ENCODE measurements around the gene SLC23A2.

SLC23A2 gene

GRCh38 chr20:4949833-4950178 lies 51.5 kb downstream of the SLC23A2 start:
- WGBS, 2 donors (ENCODE audit: extremely low coverage in 2 of 2, insufficient read length in 2 of 2, insufficient replicate concordance in 1 of 2) = no CpG with 5 or more reads among the region's 6 CpGs
- no peak overlapping the region for H3K4ac ChIP-seq (ENCODE audit: low read length)
- H3K9me3 ChIP-seq (replicated peaks in 1 of 2; ENCODE audit: control insufficient read depth in 2 of 2, insufficient read depth in 1 of 2, low read depth in 1 of 2, low read length in 2 of 2) = peaks cover 2 to 3% of the 10 kb centered on the region in 2 donors
- H3K36me3 ChIP-seq (replicated peaks in 1 of 2; ENCODE audit: control insufficient read depth in 2 of 2, insufficient read depth in 2 of 2, low read length in 2 of 2) = no peaks in the 10 kb centered on the region
- H2BK12ac ChIP-seq (ENCODE audit: low read length) = no peak overlapping the region
- H2AK5ac ChIP-seq (ENCODE audit: low read depth, low read length) = no peak overlapping the region
- H3K23ac ChIP-seq (ENCODE audit: low read depth, low read length, poor library complexity) = no peak overlapping the region
- H3K9ac ChIP-seq (ENCODE audit: low read depth, low read length, poor library complexity) = no peak overlapping the region
- H3K4me3 ChIP-seq (ENCODE audit: low read length in 2 of 2) = no peak overlapping the region
- H2BK120ac ChIP-seq (ENCODE audit: low read depth, low read length) = no peak overlapping the region
- no peaks in the 10 kb centered on the region for H3K27me3 ChIP-seq (ENCODE audit: control insufficient read depth in 3 of 3, insufficient read depth in 3 of 3, low read depth in 1 of 3, low read length in 3 of 3)
- no peak overlapping the region for H2BK5ac ChIP-seq (ENCODE audit: low read length)
- no peak overlapping the region for H4K8ac ChIP-seq (ENCODE audit: low read depth, low read length)
- no peak overlapping the region for H3K4me2 ChIP-seq (ENCODE audit: insufficient read depth, low read length, poor library complexity, severe bottlenecking)
- no peaks in the 10 kb centered on the region for H3K79me1 ChIP-seq (ENCODE audit: low read depth, low read length)
- H2AFZ ChIP-seq (ENCODE audit: low read length) = no peak overlapping the region
- H3K14ac ChIP-seq (ENCODE audit: low read length) = no peak overlapping the region
- H3K18ac ChIP-seq (ENCODE audit: low read length) = no peak overlapping the region
- no peak for DNase-seq (ENCODE audit: low spot score)
- no peak overlapping the region for H2BK15ac ChIP-seq (ENCODE audit: low read length)
- H3K4me1 ChIP-seq (ENCODE audit: control insufficient read depth in 2 of 2, insufficient read depth in 1 of 2, low read depth in 1 of 2, low read length in 2 of 2) = peaks cover 3 to 15% of the 10 kb centered on the region in 2 donors
- no peak overlapping the region for H4K91ac ChIP-seq (ENCODE audit: low read depth, low read length, poor library complexity)
- H3K27ac ChIP-seq (replicated peaks; ENCODE audit: low read length) = no peak overlapping the region

DNA sequence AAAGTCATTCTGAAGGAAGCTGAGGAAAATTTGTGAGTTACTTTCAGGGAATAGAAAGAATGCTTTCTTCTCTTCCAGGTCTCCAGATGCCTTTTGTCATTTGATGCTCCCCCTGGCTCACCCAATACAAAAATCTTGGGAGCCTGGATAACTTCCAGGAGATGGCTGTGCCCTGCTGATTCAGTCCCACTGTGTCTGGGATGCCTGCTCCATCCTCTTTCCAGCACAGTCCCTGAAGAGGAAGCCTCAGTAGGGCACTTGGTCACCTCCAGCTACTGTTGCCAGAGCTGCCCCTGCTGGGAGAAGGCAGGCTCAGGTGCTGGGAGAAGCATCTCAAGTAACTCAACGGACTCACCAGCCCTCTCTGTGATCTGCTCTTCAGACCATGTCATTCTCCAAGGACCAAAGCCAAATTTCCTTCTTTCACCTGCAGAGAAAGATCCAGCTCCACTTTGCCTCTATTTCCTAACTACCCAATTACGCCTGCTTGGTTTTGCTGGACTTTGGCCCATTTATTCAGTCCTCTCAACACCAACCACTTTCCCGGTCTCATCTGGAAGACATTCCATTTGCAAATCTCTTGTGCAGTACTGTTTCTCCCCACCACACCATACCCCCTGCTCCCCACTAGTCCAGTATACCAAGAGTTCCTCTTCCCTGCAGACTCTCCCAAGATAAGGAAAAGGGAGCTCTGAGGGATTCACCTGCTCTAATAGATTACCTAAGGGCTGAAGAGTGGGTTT lies 53.3 kb downstream of the SLC23A2 start:
- Histone ChIP-seq H2BK15ac (ENCODE audit: low read length) (no peak overlapping the region), H3K79me1 (ENCODE audit: low read depth, low read length) (no peaks in the 10 kb centered on the region), H2BK120ac (ENCODE audit: low read depth, low read length) (no peak overlapping the region), H3K36me3 (replicated peaks in 1 of 2; ENCODE audit: control insufficient read depth in 2 of 2, insufficient read depth in 2 of 2, low read length in 2 of 2) (no peaks in the 10 kb centered on the region), H3K4me3 (ENCODE audit: low read length in 2 of 2) (no peak overlapping the region), H3K4me2 (ENCODE audit: insufficient read depth, low read length, poor library complexity, severe bottlenecking) (no peak overlapping the region), H3K9ac (ENCODE audit: low read depth, low read length, poor library complexity) (no peak overlapping the region), H3K4me1 (ENCODE audit: control insufficient read depth in 2 of 2, insufficient read depth in 1 of 2, low read depth in 1 of 2, low read length in 2 of 2) (peaks cover 3 to 15% of the 10 kb centered on the region in 2 donors), H2AFZ (ENCODE audit: low read length) (no peak overlapping the region), H3K14ac (ENCODE audit: low read length) (no peak overlapping the region), H3K18ac (ENCODE audit: low read length) (no peak overlapping the region), H3K4ac (ENCODE audit: low read length) (no peak overlapping the region), H3K23ac (ENCODE audit: low read depth, low read length, poor library complexity) (no peak overlapping the region), H2AK5ac (ENCODE audit: low read depth, low read length) (no peak overlapping the region), H2BK12ac (ENCODE audit: low read length) (no peak overlapping the region), H3K9me3 (replicated peaks in 1 of 2; ENCODE audit: control insufficient read depth in 2 of 2, insufficient read depth in 1 of 2, low read depth in 1 of 2, low read length in 2 of 2) (peaks cover 2 to 3% of the 10 kb centered on the region in 2 donors), H2BK5ac (ENCODE audit: low read length) (no peak overlapping the region), H4K8ac (ENCODE audit: low read depth, low read length) (no peak overlapping the region), H3K27ac (replicated peaks; ENCODE audit: low read length) (no peak overlapping the region), H3K27me3 (ENCODE audit: control insufficient read depth in 3 of 3, insufficient read depth in 3 of 3, low read depth in 1 of 3, low read length in 3 of 3) (no peaks in the 10 kb centered on the region), H4K91ac (ENCODE audit: low read depth, low read length, poor library complexity) (no peak overlapping the region)
- DNase-seq (ENCODE audit: low spot score) = no peak
- WGBS, 2 donors (ENCODE audit: extremely low coverage in 2 of 2, insufficient read length in 2 of 2, insufficient replicate concordance in 1 of 2) = no CpG with 5 or more reads among the region's 3 CpGs

GRCh38 chr20:4946986-4947385 lies 54.3 kb downstream of the SLC23A2 start:
- Histone ChIP-seq H3K79me1 (ENCODE audit: low read depth, low read length) (no peaks in the 10 kb centered on the region), H3K14ac (ENCODE audit: low read length) (no peak overlapping the region), H4K91ac (ENCODE audit: low read depth, low read length, poor library complexity) (no peak overlapping the region), H3K4me2 (ENCODE audit: insufficient read depth, low read length, poor library complexity, severe bottlenecking) (no peak overlapping the region), H3K4me3 (ENCODE audit: low read length in 2 of 2) (no peak overlapping the region), H2AK5ac (ENCODE audit: low read depth, low read length) (no peak overlapping the region), H3K27me3 (ENCODE audit: control insufficient read depth in 3 of 3, insufficient read depth in 3 of 3, low read depth in 1 of 3, low read length in 3 of 3) (no peaks in the 10 kb centered on the region), H3K23ac (ENCODE audit: low read depth, low read length, poor library complexity) (no peak overlapping the region), H2AFZ (ENCODE audit: low read length) (no peak overlapping the region), H2BK5ac (ENCODE audit: low read length) (no peak overlapping the region), H2BK120ac (ENCODE audit: low read depth, low read length) (no peak overlapping the region), H2BK12ac (ENCODE audit: low read length) (no peak overlapping the region), H4K8ac (ENCODE audit: low read depth, low read length) (no peak overlapping the region), H2BK15ac (ENCODE audit: low read length) (no peak overlapping the region), H3K27ac (replicated peaks; ENCODE audit: low read length) (no peak overlapping the region), H3K9me3 (replicated peaks in 1 of 2; ENCODE audit: control insufficient read depth in 2 of 2, insufficient read depth in 1 of 2, low read depth in 1 of 2, low read length in 2 of 2) (no peaks in the 10 kb centered on the region), H3K4ac (ENCODE audit: low read length) (no peak overlapping the region), H3K9ac (ENCODE audit: low read depth, low read length, poor library complexity) (no peak overlapping the region), H3K4me1 (ENCODE audit: control insufficient read depth in 2 of 2, insufficient read depth in 1 of 2, low read depth in 1 of 2, low read length in 2 of 2) (peaks cover 3 to 17% of the 10 kb centered on the region in 2 donors), H3K36me3 (replicated peaks in 1 of 2; ENCODE audit: control insufficient read depth in 2 of 2, insufficient read depth in 2 of 2, low read length in 2 of 2) (no peaks in the 10 kb centered on the region), H3K18ac (ENCODE audit: low read length) (no peak overlapping the region)
- WGBS, 2 donors (ENCODE audit: extremely low coverage in 2 of 2, insufficient read length in 2 of 2, insufficient replicate concordance in 1 of 2) = no CpG with 5 or more reads among the region's 6 CpGs
- DNase-seq (ENCODE audit: low spot score) = no peak

- H3K4me2 ChIP-seq (ENCODE audit: insufficient read depth, low read length, poor library complexity, severe bottlenecking) = no peak overlapping the region
- no peaks in the 10 kb centered on the region for H3K27me3 ChIP-seq (ENCODE audit: control insufficient read depth in 3 of 3, insufficient read depth in 3 of 3, low read depth in 1 of 3, low read length in 3 of 3)
- H3K4me1 ChIP-seq (ENCODE audit: control insufficient read depth in 2 of 2, insufficient read depth in 1 of 2, low read depth in 1 of 2, low read length in 2 of 2) = peaks cover 3 to 19% of the 10 kb centered on the region in 2 donors
- H2BK12ac ChIP-seq (ENCODE audit: low read length) = no peak overlapping the region
- no peak overlapping the region for H3K4me3 ChIP-seq (ENCODE audit: low read length in 2 of 2)
- H4K8ac ChIP-seq (ENCODE audit: low read depth, low read length) = no peak overlapping the region
- no peak overlapping the region for H3K23ac ChIP-seq (ENCODE audit: low read depth, low read length, poor library complexity)
- H2AK5ac ChIP-seq (ENCODE audit: low read depth, low read length) = no peak overlapping the region
- H3K79me1 ChIP-seq (ENCODE audit: low read depth, low read length) = no peaks in the 10 kb centered on the region
- H3K14ac ChIP-seq (ENCODE audit: low read length) = no peak overlapping the region
- H3K9me3 ChIP-seq (replicated peaks in 1 of 2; ENCODE audit: control insufficient read depth in 2 of 2, insufficient read depth in 1 of 2, low read depth in 1 of 2, low read length in 2 of 2) = no peaks in the 10 kb centered on the region
- no peak overlapping the region for H3K4ac ChIP-seq (ENCODE audit: low read length)
- H3K27ac ChIP-seq (replicated peaks; ENCODE audit: low read length) = no peak overlapping the region
- H3K18ac ChIP-seq (ENCODE audit: low read length) = no peak overlapping the region
- no peak overlapping the region for H2AFZ ChIP-seq (ENCODE audit: low read length)
- DNase-seq (ENCODE audit: low spot score) = no peak
- no peaks in the 10 kb centered on the region for H3K36me3 ChIP-seq (replicated peaks in 1 of 2; ENCODE audit: control insufficient read depth in 2 of 2, insufficient read depth in 2 of 2, low read length in 2 of 2)
- H3K9ac ChIP-seq (ENCODE audit: low read depth, low read length, poor library complexity) = no peak overlapping the region
- H2BK15ac ChIP-seq (ENCODE audit: low read length) = no peak overlapping the region
- no peak overlapping the region for H2BK5ac ChIP-seq (ENCODE audit: low read length)
- H4K91ac ChIP-seq (ENCODE audit: low read depth, low read length, poor library complexity) = no peak overlapping the region
- WGBS, 2 donors (ENCODE audit: extremely low coverage in 2 of 2, insufficient read length in 2 of 2, insufficient replicate concordance in 1 of 2) = no CpG with 5 or more reads among the region's 6 CpGs
- no peak overlapping the region for H2BK120ac ChIP-seq (ENCODE audit: low read depth, low read length)
These were observed 54.7 kb downstream of the SLC23A2 start for GRCh38 chr20:4946585-4946984.

Data from neuronal stem cell (in vitro differentiated cells).